ENCODE data around the gene KLK5.
A peak's percentile ranks its signal among the peaks of the same experiment; 100 is the strongest.

Gene KLK5

DNA sequence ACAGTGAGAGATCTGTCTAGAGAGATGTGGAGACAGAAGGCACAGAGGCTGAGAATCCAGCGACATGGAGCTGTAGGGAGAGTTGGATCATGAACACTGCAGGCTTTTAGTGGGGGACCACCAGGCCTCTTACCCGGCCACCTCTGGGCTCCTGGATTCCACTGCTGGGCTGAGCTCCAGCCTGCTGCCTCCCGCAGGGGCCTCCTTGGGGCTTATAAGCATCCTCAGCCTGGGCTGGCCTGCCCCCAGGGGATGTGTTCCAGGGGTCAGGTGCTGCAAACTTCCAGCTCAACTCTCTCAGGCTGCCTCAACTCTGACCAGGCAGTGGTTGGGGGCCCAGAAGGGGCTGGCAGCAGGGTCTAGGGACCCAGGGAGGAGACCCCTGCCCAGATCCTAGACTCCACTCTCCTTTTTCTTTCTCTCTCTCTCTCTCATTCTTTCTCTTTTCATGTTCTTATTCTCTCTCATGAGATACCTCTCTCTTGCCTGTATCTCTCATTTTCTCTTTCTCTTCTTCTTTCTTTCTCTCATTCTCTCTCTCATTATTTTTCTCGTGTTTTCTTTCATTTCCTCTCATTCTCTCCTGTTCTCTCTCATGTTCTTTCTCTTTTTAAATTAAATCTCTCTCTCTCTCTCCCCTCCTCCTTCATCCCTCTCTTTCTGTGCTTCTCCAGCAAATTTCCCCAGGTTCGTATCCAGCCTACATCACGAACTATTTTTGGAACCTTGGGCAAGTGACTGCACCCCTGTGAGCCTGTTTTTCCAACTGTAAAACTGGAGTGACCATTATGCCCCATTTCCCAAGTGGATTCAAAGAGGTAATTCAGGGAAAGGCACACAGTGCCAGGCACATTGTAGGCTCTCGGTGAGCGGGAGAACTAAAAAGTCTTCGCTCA lies 41.4 kb downstream of the KLK5 start, which contains the start of gene KLK4:
KLK4 (minus strand) TSS at position 190 of the 896 bp plus-strand sequence. CDS start 657 bp downstream, outside the sequence.
- no peak for DNase-seq
- peaks cover 20% of the 10 kb centered on the region for H3K27me3 ChIP-seq
- no peaks in the 10 kb centered on the region for H3K9me3 ChIP-seq
- no peak within 1 kb of the TSS for H3K4me3 ChIP-seq (ENCODE audit: low read depth, low read length)
- H3K36me3 ChIP-seq = no peaks in the 10 kb centered on the region
- no peaks in the 10 kb centered on the region for H3K4me1 ChIP-seq
- TF ChIP-seq, protein P1, sequence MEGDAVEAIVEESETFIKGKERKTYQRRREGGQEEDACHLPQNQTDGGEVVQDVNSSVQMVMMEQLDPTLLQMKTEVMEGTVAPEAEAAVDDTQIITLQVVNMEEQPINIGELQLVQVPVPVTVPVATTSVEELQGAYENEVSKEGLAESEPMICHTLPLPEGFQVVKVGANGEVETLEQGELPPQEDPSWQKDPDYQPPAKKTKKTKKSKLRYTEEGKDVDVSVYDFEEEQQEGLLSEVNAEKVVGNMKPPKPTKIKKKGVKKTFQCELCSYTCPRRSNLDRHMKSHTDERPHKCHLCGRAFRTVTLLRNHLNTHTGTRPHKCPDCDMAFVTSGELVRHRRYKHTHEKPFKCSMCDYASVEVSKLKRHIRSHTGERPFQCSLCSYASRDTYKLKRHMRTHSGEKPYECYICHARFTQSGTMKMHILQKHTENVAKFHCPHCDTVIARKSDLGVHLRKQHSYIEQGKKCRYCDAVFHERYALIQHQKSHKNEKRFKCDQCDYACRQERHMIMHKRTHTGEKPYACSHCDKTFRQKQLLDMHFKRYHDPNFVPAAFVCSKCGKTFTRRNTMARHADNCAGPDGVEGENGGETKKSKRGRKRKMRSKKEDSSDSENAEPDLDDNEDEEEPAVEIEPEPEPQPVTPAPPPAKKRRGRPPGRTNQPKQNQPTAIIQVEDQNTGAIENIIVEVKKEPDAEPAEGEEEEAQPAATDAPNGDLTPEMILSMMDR (IDR thresholded peaks at IDR 0.05; ENCODE audit: low read depth, low read length) = no peak

DNA sequence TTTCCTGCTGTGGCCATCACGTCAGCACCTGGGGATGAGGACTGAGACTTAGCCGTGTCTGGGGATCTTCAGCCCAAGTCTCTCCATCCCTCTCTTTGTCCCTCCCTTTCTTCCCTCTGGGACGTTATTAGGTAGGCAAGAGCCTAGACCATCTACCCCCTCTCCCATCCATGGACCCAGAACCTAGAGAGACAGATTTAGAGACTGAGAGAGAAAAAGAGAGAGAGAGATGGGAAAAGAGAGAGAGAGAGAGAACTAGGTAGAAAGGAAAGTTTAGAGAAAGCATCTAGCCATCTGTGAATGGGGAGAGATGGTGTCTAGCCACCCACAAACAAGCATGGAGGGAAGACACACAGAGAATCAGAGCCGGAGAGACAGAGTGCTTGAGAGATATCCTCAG lies 42.1 kb downstream of the KLK5 start:
- Histone ChIP-seq H3K9me3 (no peaks in the 10 kb centered on the region), H3K27me3 (peaks cover 20% of the 10 kb centered on the region), H3K4me1 (no peaks in the 10 kb centered on the region), H3K36me3 (no peaks in the 10 kb centered on the region), H3K4me3 (ENCODE audit: low read depth, low read length) (no peak overlapping the region)
- TF ChIP-seq, protein P1 (IDR thresholded peaks at IDR 0.05; ENCODE audit: low read depth, low read length) = no peak
- no peak for DNase-seq

DNA sequence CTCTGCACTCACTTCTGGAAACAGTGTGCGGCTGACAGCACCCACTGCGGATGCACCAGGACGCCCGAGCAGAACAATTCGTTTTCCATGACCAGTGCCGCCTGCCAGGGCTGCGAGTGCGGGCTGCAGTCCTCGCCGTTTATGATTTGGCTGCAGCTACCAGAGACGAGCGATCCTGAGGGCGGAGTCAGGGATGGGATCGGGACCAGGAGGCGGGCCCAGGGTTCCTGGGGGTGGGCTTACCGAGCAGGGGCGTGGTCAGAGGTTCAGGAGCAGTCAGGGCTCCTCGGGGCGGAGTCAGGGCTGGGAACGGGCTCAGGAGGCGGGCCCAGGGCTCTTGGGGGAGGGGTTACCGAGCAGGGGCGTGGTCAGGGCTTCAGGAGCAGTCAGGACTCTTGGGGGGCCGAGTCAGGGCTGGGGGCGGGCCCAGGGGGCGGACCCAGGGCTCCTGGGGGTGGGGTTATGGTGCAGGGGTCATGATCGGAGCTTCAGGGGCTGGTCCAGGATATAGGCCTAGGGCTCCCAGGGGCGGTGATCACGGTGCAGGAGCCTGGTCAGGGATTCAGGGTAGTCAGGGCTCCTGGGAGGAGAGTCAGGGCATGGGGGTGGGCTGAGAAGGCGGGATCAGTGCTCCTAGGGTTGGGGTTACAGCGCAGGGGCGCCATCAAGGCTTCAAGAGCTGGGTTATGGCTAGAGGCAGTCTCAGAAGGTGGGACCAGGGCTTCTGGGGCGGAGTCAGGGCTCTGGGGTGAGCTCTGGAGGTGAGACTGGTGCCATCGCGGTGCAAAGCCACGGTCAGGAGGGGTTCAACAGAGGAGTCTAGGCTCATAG lies 43.4 kb downstream of the KLK5 start:
- TF ChIP-seq, protein P1 (IDR thresholded peaks at IDR 0.05; ENCODE audit: low read depth, low read length) = no peak
- Histone ChIP-seq H3K4me3 (ENCODE audit: low read depth, low read length) (peak overlapping the region; percentile 32), H3K9me3 (no peaks in the 10 kb centered on the region), H3K4me1 (no peaks in the 10 kb centered on the region), H3K36me3 (no peaks in the 10 kb centered on the region), H3K27me3 (peaks cover 20% of the 10 kb centered on the region)
- peak; percentile 98 for DNase-seq

DNA sequence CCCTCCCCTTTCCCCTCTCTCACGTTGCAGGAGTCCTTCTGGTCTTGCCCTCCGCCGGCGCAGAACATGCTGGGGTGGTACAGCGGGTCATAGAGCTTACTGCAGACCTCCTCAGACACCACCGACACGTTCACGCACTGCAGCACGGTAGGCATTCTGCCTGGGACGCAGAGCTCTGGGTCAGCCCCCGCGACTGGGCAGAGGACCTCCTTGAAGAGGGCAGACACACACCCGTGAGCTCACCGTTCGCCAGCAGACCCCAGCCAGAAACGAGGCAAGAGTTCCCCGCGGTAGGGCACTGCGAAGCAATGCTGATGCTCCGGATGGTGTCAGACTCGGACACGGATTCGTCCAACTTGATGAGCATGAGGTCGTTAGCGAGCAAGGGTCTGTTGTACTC lies 44.5 kb downstream of the KLK5 start:
- Histone ChIP-seq H3K9me3 (no peaks in the 10 kb centered on the region), H3K4me1 (no peaks in the 10 kb centered on the region), H3K4me3 (ENCODE audit: low read depth, low read length) (no peak overlapping the region), H3K36me3 (no peaks in the 10 kb centered on the region), H3K27me3 (peaks cover 20% of the 10 kb centered on the region)
- no peak for DNase-seq
- TF ChIP-seq, protein P1 (IDR thresholded peaks at IDR 0.05; ENCODE audit: low read depth, low read length) = no peak

DNA sequence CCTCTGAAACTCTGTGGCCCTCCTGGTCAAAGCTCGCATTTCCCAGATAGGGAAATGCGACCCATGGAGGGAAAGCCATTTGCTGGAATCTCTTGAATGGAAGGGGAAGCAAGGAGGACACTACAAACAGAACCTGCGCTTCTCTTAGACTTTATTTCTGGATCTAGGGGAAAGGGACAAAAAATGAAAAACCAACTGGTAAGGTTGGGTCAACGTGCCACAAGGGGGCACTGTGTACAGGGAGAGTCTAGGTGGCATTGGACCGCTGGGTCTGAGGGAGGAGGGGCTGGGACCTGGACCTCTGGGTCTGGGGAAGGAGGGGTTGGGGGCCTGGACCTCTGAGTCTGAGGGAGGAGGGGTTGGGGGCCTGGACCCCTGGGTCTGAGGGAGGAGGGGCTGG lies 46.6 kb downstream of the KLK5 start:
- H3K27me3 ChIP-seq = peaks cover 3% of the 10 kb centered on the region
- H3K36me3 ChIP-seq = no peaks in the 10 kb centered on the region
- peak; percentile 68 for DNase-seq
- TF ChIP-seq, protein P1 (IDR thresholded peaks at IDR 0.05; ENCODE audit: low read depth, low read length) = peak; percentile 70
- H3K4me1 ChIP-seq = no peaks in the 10 kb centered on the region
- H3K4me3 ChIP-seq (ENCODE audit: low read depth, low read length) = no peak overlapping the region
- H3K9me3 ChIP-seq = no peaks in the 10 kb centered on the region
